ENCODE data around the gene DSCAML1. TPM values are rescaled to one million over a fixed set of nuclear protein-coding genes. Genes with fewer than 3 reads are reported as not detected.

DSCAML1 gene
- total and polyA plus RNA-seq, 2 of the 8 experiments (the other 6 are each of a cell fraction or from before 2014, with no cell fraction given), result 0.19 to 0.24 TPM

GRCh38 chr11:117466966-117467365, 330.1 kb downstream of the DSCAML1 start:
- H2BK20ac ChIP-seq (ENCODE audit: low read length), result no peak overlapping the region
- H3K9ac ChIP-seq (replicated peaks in 1 of 4; ENCODE audit: extremely low read depth in 1 of 4, low read depth in 3 of 4, low read length in 3 of 4), result no peak overlapping the region
- H3K23me2 ChIP-seq (ENCODE audit: low read depth, low read length), result no peaks in the 10 kb centered on the region
- H3K4ac ChIP-seq (replicated peaks; ENCODE audit: insufficient read length, low read depth, low read length), result no peak overlapping the region
- no peaks in the 10 kb centered on the region for H3K36me3 ChIP-seq (ENCODE audit: control insufficient read depth in 2 of 4, insufficient read depth in 4 of 4, low read length in 3 of 4)
- no peak for DNase-seq (ENCODE audit: low read depth in 1 of 2, low spot score in 2 of 2)
- no peaks in the 10 kb centered on the region for H3K79me2 ChIP-seq (ENCODE audit: control insufficient read depth in 1 of 2, insufficient read depth in 2 of 2, low read length in 2 of 2)
- H3K27me3 ChIP-seq (replicated peaks in 1 of 4; ENCODE audit: control insufficient read depth in 3 of 4, extremely low read depth in 1 of 4, insufficient read depth in 3 of 4, low read length in 3 of 4), result no peaks in the 10 kb centered on the region
- no peak overlapping the region for H3K4me3 ChIP-seq (ENCODE audit: extremely low read depth in 1 of 4, insufficient read depth in 2 of 4, low read depth in 3 of 4, low read length in 4 of 4)
- no peaks in the 10 kb centered on the region for H4K20me1 ChIP-seq (replicated peaks in 1 of 2; ENCODE audit: control insufficient read depth in 1 of 2, insufficient read depth in 2 of 2, low read length in 2 of 2)
- no peak overlapping the region for H2BK120ac ChIP-seq (replicated peaks; ENCODE audit: low read depth, low read length)
- H2BK12ac ChIP-seq (ENCODE audit: low read depth, low read length), result no peak overlapping the region
- peaks cover 0 to 3% (median 1%) of the 10 kb centered on the region in 4 experiments; a peak in 4 of 7 replicates for H3K4me1 ChIP-seq (replicated peaks in 1 of 4; ENCODE audit: control insufficient read depth in 3 of 4, insufficient read depth in 4 of 4, low read length in 3 of 4)
- no peak overlapping the region for H2BK15ac ChIP-seq (ENCODE audit: low read length)
- H2BK5ac ChIP-seq (ENCODE audit: low read depth, low read length), result no peak overlapping the region
- no peak overlapping the region for H3K14ac ChIP-seq (ENCODE audit: insufficient read length)
- H3K23ac ChIP-seq (ENCODE audit: insufficient read length), result no peak overlapping the region
- H4K5ac ChIP-seq (ENCODE audit: insufficient read length, low read depth, low read length), result no peak overlapping the region
- H4K91ac ChIP-seq (replicated peaks; ENCODE audit: insufficient read length, low read length), result no peak overlapping the region
- CTCF ChIA-PET (ENCODE audit: partially characterized antibody), result interaction anchor here (0.9 to 6.3 kb wide), 6 partner anchors 10 to 43 kb away, joined by 3 to 38 read pairs (median 6); no protein-coding TSS in a partner anchor
- H3K4me2 ChIP-seq (ENCODE audit: insufficient read depth in 1 of 2, low read depth in 2 of 2, low read length in 2 of 2), result no peak overlapping the region
- no peak overlapping the region for H4K8ac ChIP-seq (ENCODE audit: extremely low read depth, insufficient read depth, low read length)
- no peak for FAIRE-seq
- H3K27ac ChIP-seq (ENCODE audit: low read depth, low read length), result no peak overlapping the region
- no peak overlapping the region for H3K56ac ChIP-seq (replicated peaks; ENCODE audit: insufficient read length, low read depth, low read length)
- H3K79me1 ChIP-seq (ENCODE audit: low read depth, low read length), result no peaks in the 10 kb centered on the region
- no peaks in the 10 kb centered on the region for H3K9me3 ChIP-seq (ENCODE audit: insufficient read depth in 2 of 2, low read depth in 1 of 2, low read length in 1 of 2)
- POLR2A ChIA-PET (ENCODE audit: partially characterized antibody), result no interaction called here
- H3K18ac ChIP-seq (ENCODE audit: extremely low read depth, low read length), result no peak overlapping the region
- no peak for TF ChIP-seq KDM5A (IDR thresholded peaks at IDR 0.05; ENCODE audit: low read length)
- no peak for TF ChIP-seq JUN (IDR thresholded peaks at IDR 0.05; ENCODE audit: low read depth, low read length)
- no peak for TF ChIP-seq RAD21 (IDR thresholded peaks at IDR 0.05 in 1 of 2, conservative IDR thresholded peaks at IDR 0.05 in 1 of 2; ENCODE audit: low read depth in 2 of 2, low read length in 2 of 2)
- no peak for TF ChIP-seq TBP (IDR thresholded peaks at IDR 0.05; ENCODE audit: low read depth, low read length)
- no peak for TF ChIP-seq BCL11A (IDR thresholded peaks at IDR 0.05; ENCODE audit: low read depth in 2 of 2, low read length in 2 of 2)
- no peak for TF ChIP-seq TEAD4 (IDR thresholded peaks at IDR 0.05; ENCODE audit: low read depth, low read length)
- no peak for TF ChIP-seq CHD2 (IDR thresholded peaks at IDR 0.05; ENCODE audit: low read length)
- no peak for TF ChIP-seq MAFK (IDR thresholded peaks at IDR 0.05; ENCODE audit: low read depth, low read length)
- TF ChIP-seq SP4 (IDR thresholded peaks at IDR 0.05; ENCODE audit: low read length), result no peak
- no peak for TF ChIP-seq KDM1A (IDR thresholded peaks at IDR 0.05; ENCODE audit: borderline replicate concordance, low read length)
- no peak for TF ChIP-seq TCF12 (IDR thresholded peaks at IDR 0.05; ENCODE audit: low read depth, low read length)
- no peak for TF ChIP-seq CBX8 (IDR thresholded peaks at IDR 0.05; ENCODE audit: borderline replicate concordance, low read depth, low read length)
- TF ChIP-seq HDAC2 (IDR thresholded peaks at IDR 0.05; ENCODE audit: borderline replicate concordance in 1 of 2, low read depth in 2 of 2, low read length in 2 of 2), result no peak
- 94% methylated on average over 13 of the region's 14 CpGs; no CpG with 5 or more reads in 1 of the 2 experiments for WGBS, 2 experiments (ENCODE audit: extremely low coverage in 1 of 2, insufficient coverage in 1 of 2, insufficient read length in 1 of 2, insufficient replicate concordance in 2 of 2, low coverage in 1 of 2, low lambda C conversion rate in 2 of 2, missing lambda C conversion rate in 1 of 2)
- H2AFZ ChIP-seq (ENCODE audit: low read length), result no peak overlapping the region
- no peak overlapping the region for H2AK5ac ChIP-seq (ENCODE audit: low read depth, low read length)

All from H1 (cell line).